ENCODE data around the gene MFSD12.

Gene MFSD12

DNA sequence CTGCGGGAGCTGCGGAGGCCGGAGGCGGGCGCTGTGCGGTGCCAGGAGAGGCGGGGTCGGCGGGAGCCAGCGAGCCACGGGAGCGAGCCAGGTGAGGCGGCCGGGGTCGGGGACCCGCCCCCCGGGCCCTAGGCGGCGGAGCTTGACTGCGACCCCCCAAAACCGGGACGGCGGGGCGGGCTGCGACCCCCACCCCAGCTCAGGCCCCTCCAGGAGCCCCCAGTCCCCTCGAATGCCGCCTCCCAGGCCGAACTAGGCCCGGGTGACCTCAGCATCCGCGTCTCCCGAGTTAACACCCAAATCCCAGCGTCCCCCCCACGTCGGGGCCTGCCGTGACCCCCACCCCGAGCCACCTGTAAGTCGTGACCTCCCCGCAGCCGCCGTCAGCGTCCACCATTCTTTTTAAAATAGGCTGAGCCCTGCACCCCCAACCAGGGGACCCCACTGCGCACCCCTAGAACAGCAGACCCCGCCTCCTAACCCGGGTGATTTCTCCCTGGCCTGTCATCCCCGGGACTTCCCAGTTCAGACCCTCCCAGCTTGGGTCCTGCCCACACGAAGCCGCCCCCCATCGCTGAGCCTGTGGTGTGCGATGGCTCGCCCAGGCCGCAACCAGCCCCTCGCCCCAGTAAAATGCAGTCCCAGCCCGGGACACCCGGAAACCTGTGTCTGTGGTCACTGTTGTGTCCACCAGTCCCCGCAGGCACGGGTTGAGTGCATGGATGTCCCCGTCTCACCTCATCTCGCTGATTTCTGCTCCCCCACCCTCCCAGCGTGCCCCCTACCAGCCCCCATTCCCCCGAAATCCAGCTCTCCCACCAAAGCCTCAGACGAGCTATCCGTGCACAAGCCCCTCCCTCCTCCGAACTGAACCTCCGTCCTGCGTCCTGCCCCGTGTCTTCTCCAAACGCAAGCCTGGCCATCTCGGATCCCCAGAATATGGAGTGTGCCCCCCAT is 50.7 kb downstream of the MFSD12 start:
- H3K27ac ChIP-seq, result peak overlapping the region; percentile 96
- TF ChIP-seq, protein P1, sequence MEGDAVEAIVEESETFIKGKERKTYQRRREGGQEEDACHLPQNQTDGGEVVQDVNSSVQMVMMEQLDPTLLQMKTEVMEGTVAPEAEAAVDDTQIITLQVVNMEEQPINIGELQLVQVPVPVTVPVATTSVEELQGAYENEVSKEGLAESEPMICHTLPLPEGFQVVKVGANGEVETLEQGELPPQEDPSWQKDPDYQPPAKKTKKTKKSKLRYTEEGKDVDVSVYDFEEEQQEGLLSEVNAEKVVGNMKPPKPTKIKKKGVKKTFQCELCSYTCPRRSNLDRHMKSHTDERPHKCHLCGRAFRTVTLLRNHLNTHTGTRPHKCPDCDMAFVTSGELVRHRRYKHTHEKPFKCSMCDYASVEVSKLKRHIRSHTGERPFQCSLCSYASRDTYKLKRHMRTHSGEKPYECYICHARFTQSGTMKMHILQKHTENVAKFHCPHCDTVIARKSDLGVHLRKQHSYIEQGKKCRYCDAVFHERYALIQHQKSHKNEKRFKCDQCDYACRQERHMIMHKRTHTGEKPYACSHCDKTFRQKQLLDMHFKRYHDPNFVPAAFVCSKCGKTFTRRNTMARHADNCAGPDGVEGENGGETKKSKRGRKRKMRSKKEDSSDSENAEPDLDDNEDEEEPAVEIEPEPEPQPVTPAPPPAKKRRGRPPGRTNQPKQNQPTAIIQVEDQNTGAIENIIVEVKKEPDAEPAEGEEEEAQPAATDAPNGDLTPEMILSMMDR (IDR thresholded peaks at IDR 0.05), result no peak

DNA sequence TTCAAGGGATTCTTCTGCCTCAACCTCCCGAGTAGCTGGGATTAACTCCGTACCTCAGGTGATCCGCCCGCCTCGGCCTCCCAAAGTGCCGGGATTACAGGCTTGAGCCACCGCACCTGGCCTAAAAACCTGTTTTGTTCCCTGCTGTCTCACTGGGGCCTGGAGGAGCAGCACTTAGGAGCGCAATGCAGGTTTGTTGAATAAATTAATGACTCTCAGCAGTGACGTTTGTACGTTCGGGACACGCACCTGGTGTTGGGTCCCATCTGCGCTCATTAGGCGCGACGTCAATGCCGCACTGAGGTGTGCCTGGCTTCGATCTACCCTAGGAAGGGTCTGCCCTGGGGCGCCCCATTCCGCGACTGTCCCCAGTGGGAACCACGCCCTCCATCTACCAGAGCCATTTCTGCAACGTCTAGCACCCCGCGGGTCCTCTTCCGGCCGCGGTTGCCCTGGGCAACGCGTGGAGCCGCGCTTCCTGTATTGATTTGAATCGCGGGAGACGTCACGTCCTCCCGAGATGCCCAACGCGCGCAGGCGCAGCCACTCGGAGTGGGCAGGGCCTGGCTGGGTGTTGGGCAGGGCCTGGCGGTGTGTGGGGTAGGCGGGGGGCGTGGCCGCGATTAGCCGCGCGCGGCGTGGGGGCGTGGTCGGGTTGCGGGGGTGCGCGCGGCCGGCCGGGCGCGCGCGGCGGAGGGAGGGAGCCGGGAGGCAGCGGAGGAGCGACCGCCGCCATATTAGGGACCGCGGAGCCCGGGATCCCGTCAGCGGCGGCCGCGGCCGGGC is 51.6 kb downstream of the MFSD12 start, which contains the start of gene FZR1:
FZR1 (plus strand) TSS at position 714 of the 786 bp plus-strand sequence. CDS start 16,679 bp downstream, outside the sequence.
- peak within 1 kb of the TSS; percentile 96 for H3K27ac ChIP-seq

DNA sequence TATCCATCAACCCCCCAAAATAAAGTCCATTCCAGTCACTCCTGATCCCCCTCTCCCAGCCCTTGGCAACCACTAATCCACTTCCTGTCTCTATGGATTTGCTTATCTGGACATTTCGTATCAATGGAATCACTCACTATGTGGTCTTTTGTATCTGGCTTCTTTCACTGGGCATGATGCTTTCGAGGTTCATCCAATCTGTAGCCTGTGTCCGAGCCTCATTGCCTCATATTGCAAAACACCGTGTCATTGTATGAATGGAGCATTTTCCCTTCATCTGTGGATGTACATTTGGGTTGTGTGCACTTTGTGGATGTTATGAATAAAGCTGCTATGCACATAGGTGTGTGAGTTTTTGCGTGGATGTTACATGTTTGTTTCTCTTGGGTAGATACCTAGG is 52.7 kb downstream of the MFSD12 start:
- TF ChIP-seq, protein P1 (IDR thresholded peaks at IDR 0.05), result no peak
- no peak for TF ChIP-seq ZFX (IDR thresholded peaks at IDR 0.05; ENCODE audit: borderline replicate concordance)
- H3K27ac ChIP-seq, result peak overlapping the region; percentile 96

More for the DNA sequence above, 51.6 kb downstream of the MFSD12 start, which contains the start of gene FZR1:
- TF ChIP-seq, protein P1 (IDR thresholded peaks at IDR 0.05), result no peak
- TF ChIP-seq ZFX (IDR thresholded peaks at IDR 0.05; ENCODE audit: borderline replicate concordance), result no peak

DNA sequence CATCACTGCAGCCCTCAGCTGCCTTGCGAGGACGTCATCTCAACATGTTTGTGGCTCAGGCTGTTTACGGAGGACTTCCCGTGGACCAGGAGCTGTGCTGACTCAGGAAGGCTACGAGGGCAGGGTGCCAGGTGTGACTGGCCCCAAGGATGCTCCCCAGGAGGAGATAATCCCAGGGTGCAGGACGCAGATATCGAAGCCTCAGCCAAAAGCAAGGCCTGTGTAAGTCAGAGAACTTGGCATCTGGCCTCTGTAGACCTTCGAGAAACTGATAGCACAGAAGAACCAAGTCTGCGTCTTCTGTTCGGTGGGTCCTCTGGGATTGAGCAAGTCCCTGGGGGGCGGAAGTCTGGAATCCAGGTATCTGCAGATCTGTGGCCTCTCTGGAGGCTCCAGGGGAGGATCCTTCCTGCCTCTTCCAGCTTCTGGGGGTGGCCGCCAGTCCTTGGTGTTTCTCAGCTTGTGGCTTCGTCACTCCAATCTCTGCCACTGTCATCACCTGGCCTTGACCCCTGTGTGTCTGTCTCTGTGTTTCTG is 54.3 kb downstream of the MFSD12 start:
- TF ChIP-seq, protein P1 (IDR thresholded peaks at IDR 0.05), result no peak
- TF ChIP-seq ZFX (IDR thresholded peaks at IDR 0.05; ENCODE audit: borderline replicate concordance), result no peak

DNA sequence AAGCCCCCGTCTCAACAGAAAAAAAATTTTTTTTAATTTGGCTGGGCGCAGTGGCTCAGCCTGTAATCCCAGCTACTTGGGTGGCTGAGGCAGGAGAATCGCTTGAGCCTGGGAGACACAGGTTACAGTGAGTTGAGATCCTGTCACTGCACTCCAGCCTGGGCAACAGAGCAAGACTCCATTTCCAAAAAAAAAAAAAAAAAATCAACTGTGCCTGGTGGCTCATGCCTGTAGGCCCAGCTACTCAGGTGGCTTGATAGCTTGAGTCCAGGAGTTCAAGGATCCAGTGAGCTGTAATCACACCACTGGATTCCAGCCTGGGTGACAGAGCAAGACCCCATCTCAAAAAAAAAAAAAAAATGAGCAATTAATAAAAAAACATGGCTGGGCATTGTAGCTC is 55.6 kb downstream of the MFSD12 start:
- TF ChIP-seq, protein P1 (IDR thresholded peaks at IDR 0.05), result no peak
- no peak for TF ChIP-seq ZFX (IDR thresholded peaks at IDR 0.05; ENCODE audit: borderline replicate concordance)
- no peak overlapping the region for H3K27ac ChIP-seq

More for the DNA sequence above, 54.3 kb downstream of the MFSD12 start:
- no peak overlapping the region for H3K27ac ChIP-seq

DNA sequence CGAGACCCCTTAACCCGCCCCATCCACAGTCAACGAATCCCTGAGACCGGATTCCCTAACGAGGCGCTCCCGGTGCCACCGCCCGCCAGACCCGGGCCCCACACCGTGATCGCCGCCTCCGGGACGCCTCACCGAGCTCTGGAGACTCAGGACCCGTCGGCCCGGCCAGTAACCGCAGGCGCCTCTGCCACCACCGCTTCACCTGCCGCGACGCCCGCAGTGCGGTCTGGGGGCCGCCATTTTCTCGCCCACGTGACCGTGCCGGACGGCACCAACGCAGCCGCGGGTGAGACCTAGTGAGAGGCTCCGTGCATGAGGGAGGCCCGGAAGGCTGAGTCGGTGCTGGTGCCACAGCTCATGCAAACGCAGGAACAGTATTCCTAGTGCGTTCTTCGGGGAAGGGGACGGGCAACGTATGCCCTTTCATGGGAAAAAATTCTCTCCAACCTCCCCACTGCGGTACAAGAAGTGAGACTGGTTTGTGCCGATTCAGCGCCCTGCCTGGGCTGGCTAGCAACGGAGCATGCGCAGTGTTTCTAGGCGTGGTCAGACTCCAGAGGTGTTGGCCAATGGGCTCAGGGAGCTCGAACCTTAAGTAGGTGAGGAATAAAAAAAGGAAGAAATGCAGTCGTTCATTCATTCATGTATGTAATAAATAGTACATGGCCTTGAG is 56.8 kb downstream of the MFSD12 start, which contains the start of gene DOHH:
DOHH (minus strand) TSS at position 246 of the 673 bp plus-strand sequence. CDS start 3,860 bp downstream, outside the sequence.
- TF ChIP-seq ZFX (IDR thresholded peaks at IDR 0.05; ENCODE audit: borderline replicate concordance), result no peak
- TF ChIP-seq, protein P1 (IDR thresholded peaks at IDR 0.05), result no peak
- peak within 1 kb of the TSS; percentile 89 for H3K27ac ChIP-seq

Data from 22Rv1 (cell line).